Spinal cord (tissue), 10 donors: ENCODE data around the gene ADRA2B. TPM values are rescaled to one million over a fixed set of nuclear protein-coding genes. Genes with fewer than 3 reads are reported as not detected.
"Not testable (repeated sequence)": the region's sequence is repeated elsewhere in the genome, so short reads cannot be mapped to it uniquely, and the experiment has no call there.

ENCODE experiments used
- DNase-seq, 6 donors: peaks; one replicate each; pipeline versions ENCODE4 v3.0.0 to v3.0.0-alpha.2; 2013 to 2015; ENCODE audit warnings: low spot score in 6 of 6, low read depth in 4 of 6
- H3K27ac ChIP-seq: one replicate; pipeline ENCODE4 v1.5.1; 2013; ENCODE audit warnings: low read depth, low read length, control low read depth
- H3K27me3 ChIP-seq: one replicate; pipeline ENCODE4 v1.6.1; 2013; ENCODE audit warnings: low read length; ENCODE audit not compliant: control insufficient read depth, insufficient read depth
- H3K36me3 ChIP-seq: one replicate; pipeline ENCODE4 v1.6.1; 2013; ENCODE audit warnings: low read length; ENCODE audit not compliant: control insufficient read depth, insufficient read depth
- H3K4me1 ChIP-seq: one replicate; pipeline ENCODE4 v1.6.1; 2013; ENCODE audit warnings: low read length; ENCODE audit not compliant: control insufficient read depth, insufficient read depth
- H3K4me3 ChIP-seq: one replicate; pipeline ENCODE4 v1.5.1; 2013; ENCODE audit warnings: low read depth, low read length, control low read depth
- H3K9me3 ChIP-seq: one replicate; pipeline ENCODE4 v1.6.1; 2013; ENCODE audit warnings: low read length; ENCODE audit not compliant: control insufficient read depth, insufficient read depth
- WGBS: methylation state at CpG from one replicate; pipeline ENCODE4 v1.1.5; 2013; ENCODE audit warnings: missing lambda C conversion rate; ENCODE audit not compliant: insufficient coverage; 5-methylcytosine and 5-hydroxymethylcytosine counted together
- long read RNA-seq, 4 donors: transcript quantifications; one replicate each; lab custom pipeline, GENCODE V29; 2026
- polyA plus RNA-seq, 2 donors: library from polyadenylated mRNA; unstranded; fragments of 120-200 nt; gene quantifications; one replicate each; pipeline ENCODE4 v1.2.1, GENCODE V29; 2013; ENCODE audit not compliant: insufficient read length in 2 of 2
- total RNA-seq, 2 donors: library from RNA; depleted of rRNA in 1 of 2; stranded (reverse); fragments of 120-200 nt in 1 of 2; fragments of >200 nt in 1 of 2; gene quantifications; one replicate each; pipeline versions ENCODE4 v1.2.3 to v1.2.4, GENCODE V29; 2013 to 2014
- donor health status: healthy.

Gene ADRA2B
- total RNA-seq, result under 1 TPM; 0.79 to 0.88 TPM
- under 1 TPM; 0.25 to 0.44 TPM for polyA plus RNA-seq
- long read RNA-seq, donor 1, result 0 reads
- long read RNA-seq, donor 2, result 0 reads
- long read RNA-seq, donor 3, partial matches to known transcripts, result 0 of 1 reads
- long read RNA-seq, donor 3, other reads (novel, unspliced or antisense), result 0 of 1 reads
- long read RNA-seq, donor 4, partial matches to known transcripts, result 0 of 1 reads
- long read RNA-seq, donor 4, other reads (novel, unspliced or antisense), result 0 of 1 reads

DNA sequence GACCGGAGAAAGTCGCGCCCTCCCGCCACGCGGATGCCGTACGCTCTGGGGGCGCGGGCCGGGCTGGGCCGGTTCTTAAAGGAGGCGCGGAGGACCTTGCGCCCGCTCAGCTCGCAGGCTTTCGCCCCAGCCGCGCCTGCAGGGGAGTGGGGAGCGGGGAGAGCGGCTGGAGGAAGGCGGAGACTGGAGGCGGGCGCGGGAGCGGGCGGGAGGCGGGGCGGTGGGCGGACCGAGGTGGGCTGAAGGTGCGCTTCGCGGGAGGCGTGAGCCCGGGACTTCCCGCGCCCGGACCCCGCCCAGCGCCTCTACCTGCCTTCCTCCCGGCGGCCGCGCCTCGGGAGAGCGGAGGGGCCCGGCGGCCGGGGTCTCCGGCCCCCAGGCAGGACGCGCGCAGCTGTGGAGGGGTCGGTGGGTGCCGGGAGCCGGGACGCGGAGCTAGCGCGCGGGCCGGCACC lies at the start of gene ADRA2B:
ADRA2B (minus strand) TSS at position 148 of the 455 bp plus-strand sequence. CDS start 422 bp downstream, outside the sequence.
- under 1% methylated on average over 64 of the region's 64 CpGs for WGBS
- DNase-seq, result peak in 4 of 6 donors; percentile 8 to 75 (median 44)
- no peaks in the 10 kb centered on the region for H3K36me3 ChIP-seq
- peaks cover 45% of the 10 kb centered on the region for H3K27me3 ChIP-seq
- peaks cover 16% of the 10 kb centered on the region for H3K4me1 ChIP-seq
- H3K9me3 ChIP-seq, result no peaks in the 10 kb centered on the region
- H3K27ac ChIP-seq, result no peak within 1 kb of the TSS
- no peak within 1 kb of the TSS for H3K4me3 ChIP-seq

- Histone ChIP-seq H3K27me3 (no peaks in the 10 kb centered on the region), H3K9me3 (no peaks in the 10 kb centered on the region), H3K4me1 (peaks cover 18% of the 10 kb centered on the region), H3K4me3 (no peak overlapping the region), H3K36me3 (no peaks in the 10 kb centered on the region), H3K27ac (no peak overlapping the region)
- DNase-seq, result peak in 1 of 6 donors; percentile 52
- 53% methylated on average over 16 of the region's 18 CpGs for WGBS
Observed at GRCh38 chr2:96164459-96165184, 48.3 kb upstream of the ADRA2B start.

DNA sequence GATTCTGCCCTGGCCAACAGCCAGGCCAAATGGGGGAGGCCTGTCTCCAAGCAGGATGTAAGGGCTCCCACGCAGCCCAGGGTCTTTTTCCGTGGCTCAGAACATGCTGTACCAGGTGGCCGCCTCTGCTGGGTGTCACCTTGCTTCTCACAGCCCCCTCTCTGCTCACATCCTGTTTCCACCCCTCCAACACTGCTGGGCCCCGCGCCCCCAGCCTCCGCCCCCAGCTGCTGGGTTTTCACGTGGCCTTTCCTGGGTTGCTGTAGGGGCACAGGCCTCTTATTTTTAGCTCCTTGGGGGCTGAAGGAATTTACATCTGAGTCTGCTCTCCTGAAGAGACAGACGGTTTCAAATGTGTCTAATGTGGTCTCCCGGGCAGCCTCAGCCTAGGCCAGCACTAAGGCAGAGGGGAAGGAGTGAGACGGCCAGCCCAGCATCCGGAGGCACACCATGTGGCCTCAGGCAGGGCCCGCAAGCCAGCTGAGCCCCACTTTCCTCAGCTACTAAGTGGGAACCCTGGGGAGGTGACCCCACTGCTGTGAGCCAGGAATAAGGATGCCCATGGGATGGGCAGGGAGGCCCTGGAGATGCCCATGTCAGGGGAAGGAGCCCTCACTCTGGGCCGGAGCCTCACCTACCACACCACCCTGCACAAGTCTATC lies 47.5 kb upstream of the ADRA2B start:
- H3K27me3 ChIP-seq, result no peaks in the 10 kb centered on the region
- no peak for DNase-seq

GRCh38 chr2:96163415-96163767 lies 47.0 kb upstream of the ADRA2B start:
- WGBS, result 96% methylated on average over 5 of the region's 5 CpGs
- no peaks in the 10 kb centered on the region for H3K27me3 ChIP-seq
- no peaks in the 10 kb centered on the region for H3K9me3 ChIP-seq
- DNase-seq, result no peak
- H3K4me1 ChIP-seq, result peaks cover 21% of the 10 kb centered on the region
- no peak overlapping the region for H3K4me3 ChIP-seq
- no peaks in the 10 kb centered on the region for H3K36me3 ChIP-seq
- H3K27ac ChIP-seq, result no peak overlapping the region

More for the DNA sequence above, 47.5 kb upstream of the ADRA2B start:
- H3K9me3 ChIP-seq, result no peaks in the 10 kb centered on the region
- peaks cover 18% of the 10 kb centered on the region for H3K4me1 ChIP-seq
- no peak overlapping the region for H3K27ac ChIP-seq
- H3K4me3 ChIP-seq, result no peak overlapping the region
- 60% methylated on average over 13 of the region's 13 CpGs for WGBS
- no peaks in the 10 kb centered on the region for H3K36me3 ChIP-seq

DNA sequence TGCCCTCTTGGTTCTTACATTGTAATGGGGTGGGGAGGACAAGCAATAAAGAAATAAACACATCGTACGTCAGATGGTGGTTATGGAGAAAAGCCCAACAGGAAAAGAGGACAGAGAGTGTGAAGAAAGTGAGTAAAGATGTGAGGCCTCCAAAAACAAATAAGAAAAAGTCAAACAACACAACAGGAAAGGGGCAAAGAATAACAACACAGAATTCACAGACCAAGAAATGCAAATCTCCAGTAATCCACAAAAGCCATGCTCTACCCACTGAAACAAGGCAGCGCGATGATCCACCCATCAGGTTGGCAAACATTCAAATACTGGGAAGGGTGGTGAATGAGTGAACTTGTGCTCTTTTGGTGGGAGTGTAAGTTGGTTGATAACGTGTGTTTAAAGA lies 45.5 kb upstream of the ADRA2B start:
- Histone ChIP-seq H3K9me3 (no peaks in the 10 kb centered on the region), H3K27ac (no peak overlapping the region), H3K27me3 (no peaks in the 10 kb centered on the region), H3K4me3 (no peak overlapping the region), H3K36me3 (no peaks in the 10 kb centered on the region), H3K4me1 (peaks cover 31% of the 10 kb centered on the region)
- 32% methylated on average over 3 of the region's 5 CpGs for WGBS
- no peak for DNase-seq

- not testable (repeated sequence) for H3K4me3 ChIP-seq, H3K27me3 ChIP-seq, DNase-seq, H3K9me3 ChIP-seq, H3K36me3 ChIP-seq, H3K27ac ChIP-seq
- WGBS, result no CpG with 5 or more reads among the region's 5 CpGs
- H3K4me1 ChIP-seq, result peaks cover 31% of the 10 kb centered on the region
Observed at GRCh38 chr2:96160366-96160765, 44.0 kb upstream of the ADRA2B start.

GRCh38 chr2:96159084-96159830 lies 42.9 kb upstream of the ADRA2B start:
- Histone ChIP-seq H3K27ac (no peak overlapping the region), H3K9me3 (no peaks in the 10 kb centered on the region), H3K4me3 (no peak overlapping the region), H3K27me3 (no peaks in the 10 kb centered on the region), H3K36me3 (no peaks in the 10 kb centered on the region), H3K4me1 (peaks cover 23% of the 10 kb centered on the region)
- 80% methylated on average over 16 of the region's 17 CpGs for WGBS
- no peak for DNase-seq

DNA sequence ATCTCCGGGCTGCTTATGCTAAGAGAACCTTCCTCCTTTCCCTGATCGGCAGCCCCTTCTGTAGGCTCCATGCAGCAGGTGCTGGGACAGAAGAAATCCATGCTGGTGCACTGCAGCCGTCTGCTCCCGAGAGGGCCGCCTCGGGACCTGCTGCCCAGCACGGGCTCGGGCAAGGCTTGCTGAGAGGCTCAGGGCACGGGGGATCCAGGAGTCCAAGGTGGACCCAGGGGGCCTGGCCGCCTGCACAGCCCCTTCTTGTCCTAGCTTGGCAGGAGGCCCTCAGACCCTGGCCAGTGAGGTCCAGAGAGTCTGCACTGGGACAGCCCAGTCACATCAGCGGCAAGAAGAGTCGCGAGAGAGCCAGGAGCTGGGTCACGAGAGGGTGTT lies 42.2 kb upstream of the ADRA2B start:
- Histone ChIP-seq H3K9me3 (no peaks in the 10 kb centered on the region), H3K36me3 (no peaks in the 10 kb centered on the region), H3K4me1 (peaks cover 16% of the 10 kb centered on the region), H3K4me3 (no peak overlapping the region), H3K27me3 (no peaks in the 10 kb centered on the region), H3K27ac (no peak overlapping the region)
- 80% methylated on average over 10 of the region's 14 CpGs for WGBS
- DNase-seq, result no peak
